ENCODE data around the gene TTLL7.
A peak's percentile ranks its signal among the peaks of the same experiment; 100 is the strongest.
"Not testable (repeated sequence)": the region's sequence is repeated elsewhere in the genome, so short reads cannot be mapped to it uniquely, and the experiment has no call there.

Gene TTLL7

DNA sequence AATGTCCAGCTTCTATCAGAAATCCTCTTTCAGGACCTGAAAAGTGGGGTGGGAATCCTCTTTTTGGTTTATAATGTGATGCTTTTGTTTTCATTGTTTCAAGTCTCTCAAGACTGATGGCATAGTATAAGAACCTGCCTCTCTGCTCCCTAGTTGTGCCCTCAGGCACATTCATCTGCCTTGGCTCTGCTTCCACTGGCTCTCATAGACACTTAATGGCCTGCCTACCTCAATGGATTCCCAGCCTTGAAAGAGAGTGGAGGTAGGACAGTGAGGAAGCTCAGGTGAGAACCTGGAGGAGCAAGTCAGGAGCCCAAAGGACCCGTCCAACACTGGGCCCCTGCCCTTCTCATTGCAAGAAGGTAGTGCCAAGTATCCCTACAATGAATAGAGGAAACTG lies 4.8 kb downstream of the TTLL7 start:
- no peak for DNase-seq

DNA sequence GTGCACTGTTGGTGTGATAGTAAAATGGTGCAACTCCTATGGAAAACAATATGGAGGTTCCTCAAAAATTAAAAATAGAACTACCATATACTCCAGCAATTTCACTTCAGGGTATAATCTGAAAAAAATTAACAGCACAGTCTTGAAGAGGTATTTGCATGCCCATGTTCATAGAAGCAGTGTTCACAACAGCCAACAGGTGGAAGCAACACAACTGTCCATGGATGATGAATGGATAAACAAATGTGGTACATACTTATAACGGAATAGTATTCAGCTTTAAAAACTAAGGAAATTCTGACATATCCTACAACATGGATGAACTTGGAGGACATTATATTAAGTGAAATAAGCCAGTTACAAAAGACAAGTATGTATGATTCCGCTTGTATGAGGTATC lies 8.2 kb downstream of the TTLL7 start:
- DNase-seq: no peak

DNA sequence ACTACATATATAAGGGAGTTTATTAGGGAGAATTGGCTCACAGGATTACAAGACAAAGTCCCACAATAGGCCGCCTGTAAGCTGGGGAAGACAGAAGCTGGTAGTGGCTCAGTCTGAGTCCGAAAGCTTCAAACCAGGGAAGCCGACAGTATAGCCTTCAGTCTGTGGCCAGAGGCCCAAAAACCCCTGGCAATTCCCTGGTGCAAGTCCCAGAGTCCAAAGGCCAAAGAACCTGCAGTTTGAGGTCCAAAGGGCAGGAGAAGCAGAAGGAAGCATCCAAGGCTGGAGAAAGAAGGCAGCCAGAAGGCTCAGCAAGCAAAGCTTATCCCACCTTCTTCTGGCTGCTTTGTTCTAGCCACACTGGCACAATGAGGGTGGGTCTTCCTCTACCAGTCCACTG lies 13.9 kb downstream of the TTLL7 start:
- DNase-seq: no peak

DNA sequence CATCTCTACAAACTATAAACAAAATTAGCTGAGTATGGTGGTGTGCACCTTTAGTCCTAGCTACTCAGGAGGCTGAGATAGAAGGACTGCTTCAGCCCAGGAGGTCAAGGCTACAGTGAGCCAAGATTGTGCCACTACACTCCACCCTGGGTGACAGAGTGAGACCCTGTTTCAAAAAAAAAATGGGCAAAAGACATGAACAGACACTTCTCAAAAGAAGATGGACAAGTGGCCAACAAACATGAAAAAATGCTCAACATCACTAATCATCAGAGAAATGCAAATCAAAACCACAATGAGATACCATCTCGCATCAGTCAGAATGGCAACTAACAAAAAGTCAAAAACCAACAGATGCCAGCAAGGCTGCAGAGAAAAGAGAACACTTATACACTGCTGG lies 15.0 kb downstream of the TTLL7 start:
- not testable (repeated sequence) for DNase-seq

DNA sequence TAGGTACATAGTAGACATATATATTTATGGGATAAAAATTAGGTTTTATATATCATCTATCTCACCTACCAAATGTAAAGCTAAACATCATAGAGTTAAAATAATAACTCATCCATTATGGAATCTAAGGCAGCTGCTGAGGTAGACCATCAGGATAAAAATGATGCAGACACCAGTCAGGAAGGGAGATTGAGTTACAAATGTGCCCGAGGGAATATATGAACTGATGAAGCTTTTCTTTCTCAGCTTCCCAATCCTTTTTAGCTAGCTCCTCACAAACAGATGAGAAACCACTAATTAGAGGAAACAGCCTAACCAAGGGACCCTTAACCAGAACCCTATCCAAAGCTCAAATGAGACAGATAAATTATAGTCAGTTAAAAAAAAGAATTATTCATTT lies 20.9 kb downstream of the TTLL7 start:
- no peak for DNase-seq

DNA sequence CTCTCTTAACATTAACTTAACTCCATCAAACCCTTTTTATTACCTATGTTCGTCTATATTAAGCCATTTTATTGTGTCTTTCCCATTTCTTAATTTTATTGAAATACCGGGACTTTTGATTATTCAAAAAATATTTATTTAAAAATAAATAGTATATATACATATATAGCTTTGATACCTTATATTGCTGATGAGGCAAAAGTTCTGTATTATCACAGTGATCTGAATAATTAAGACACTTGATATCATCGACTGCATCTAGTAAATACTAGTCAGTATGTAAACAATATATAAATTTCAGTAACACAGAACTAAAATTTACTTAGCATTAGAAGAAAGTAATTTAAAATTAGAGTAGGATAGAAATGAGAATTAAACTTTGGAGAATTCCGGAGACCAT lies 22.0 kb downstream of the TTLL7 start:
- no peak for DNase-seq

DNA sequence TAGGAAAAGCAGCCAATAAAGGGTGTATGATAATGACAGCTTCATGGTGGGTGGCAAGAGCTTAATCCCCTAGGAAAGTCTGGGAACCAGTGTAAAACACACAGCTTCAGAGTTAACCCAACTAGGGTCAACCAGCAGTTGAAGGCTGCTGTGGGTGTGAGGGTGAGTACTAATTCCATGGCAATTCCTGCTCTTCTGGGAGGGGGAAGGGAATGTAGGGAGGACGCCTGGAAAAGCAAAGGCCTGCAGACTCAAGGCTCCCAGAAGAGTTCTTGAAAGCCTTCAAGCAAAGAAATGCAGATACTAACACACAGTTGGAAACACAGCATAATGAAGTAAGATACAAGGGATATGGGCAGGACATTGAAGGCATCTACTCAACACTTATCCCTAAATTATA lies 28.1 kb downstream of the TTLL7 start:
- DNase-seq: no peak

DNA sequence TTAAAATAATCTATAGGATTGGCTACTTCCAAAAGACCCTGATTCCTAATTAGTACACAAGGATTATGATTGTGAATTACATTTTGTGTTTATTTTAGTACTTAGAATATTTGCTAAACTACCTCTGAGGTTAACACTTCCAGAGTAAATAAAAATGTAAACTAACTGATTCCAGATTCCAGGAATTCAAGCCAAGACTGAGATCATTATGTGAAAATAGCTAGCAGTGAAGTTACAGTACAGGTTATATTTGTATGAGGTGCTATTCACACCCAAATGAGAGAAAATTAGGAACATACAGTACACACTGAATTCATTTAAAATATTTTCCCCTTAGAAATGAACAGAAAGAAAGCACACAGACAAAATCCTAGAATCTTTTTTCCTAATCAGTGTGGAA lies 28.8 kb downstream of the TTLL7 start:
- no peak for DNase-seq

DNA sequence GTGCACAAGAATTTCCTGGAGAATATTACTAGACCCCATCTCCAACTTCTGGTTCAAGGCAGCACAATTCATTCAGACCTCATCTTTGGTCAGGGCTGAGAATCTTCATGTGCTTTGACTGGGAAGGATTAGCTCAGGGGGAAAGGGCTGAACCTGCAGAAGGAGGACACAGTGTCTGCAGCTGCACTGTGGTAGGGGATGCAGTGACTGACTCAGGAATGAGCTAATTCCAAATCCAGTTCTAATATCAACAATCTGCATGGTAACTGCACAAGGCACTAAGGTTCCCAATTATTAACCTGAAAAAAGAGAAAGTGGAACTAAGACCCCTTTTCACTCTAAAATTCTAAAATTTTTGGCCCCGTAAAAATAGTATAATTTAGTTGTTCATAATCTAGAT lies 31.6 kb downstream of the TTLL7 start:
- no peak for DNase-seq

DNA sequence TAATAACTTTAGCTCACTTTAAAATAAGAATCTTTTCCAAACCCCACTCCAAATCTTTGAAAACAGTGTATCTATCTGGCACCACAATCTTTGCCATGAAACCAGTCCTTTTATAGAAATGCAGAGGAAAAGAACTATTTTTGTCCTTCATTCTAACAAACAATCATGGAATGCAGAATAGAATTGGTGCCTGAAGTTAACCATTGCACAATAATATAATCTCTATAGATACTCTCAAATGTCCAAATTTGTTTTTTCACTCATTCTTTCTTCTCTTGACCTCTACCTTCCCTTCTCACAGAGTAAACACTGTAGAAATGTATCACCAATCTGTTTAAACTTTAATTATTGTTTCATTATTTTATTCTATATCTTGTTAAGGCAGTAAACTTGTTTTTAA lies 34.8 kb downstream of the TTLL7 start:
- DNase-seq: no peak

DNA sequence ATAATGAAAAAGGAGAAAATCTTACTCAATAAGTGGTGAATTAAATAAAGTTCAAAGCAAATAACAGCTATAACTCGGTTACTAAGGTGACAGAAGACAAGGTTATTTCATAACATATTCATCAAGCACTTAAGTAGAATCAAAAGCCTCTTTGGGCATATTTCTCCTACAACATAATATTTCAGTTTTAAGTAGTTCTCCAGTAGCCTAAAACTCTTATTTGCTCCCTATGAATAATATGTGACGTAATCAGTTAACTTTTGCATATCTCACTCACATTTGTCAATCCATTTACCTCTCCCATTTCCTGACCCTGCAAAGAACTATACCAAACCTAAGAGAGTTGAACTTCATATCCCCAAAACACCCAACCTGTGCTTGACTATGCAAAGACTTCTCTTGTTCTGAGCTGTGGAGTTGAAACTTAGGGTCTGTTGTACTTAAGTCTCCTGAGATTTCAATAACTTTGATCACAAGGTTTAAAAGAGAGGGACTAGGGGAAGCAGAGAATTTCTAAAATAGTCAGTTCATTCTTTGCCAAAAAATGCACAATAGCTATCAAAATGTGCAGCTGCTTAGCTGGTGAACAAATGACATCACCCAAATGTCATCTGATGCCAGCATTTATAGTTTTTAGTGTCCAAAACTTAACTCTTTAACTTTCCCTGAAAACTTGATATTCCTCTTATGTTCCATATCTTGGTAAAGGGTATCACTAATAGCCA lies 37.2 kb downstream of the TTLL7 start:
- no peak for DNase-seq

DNA sequence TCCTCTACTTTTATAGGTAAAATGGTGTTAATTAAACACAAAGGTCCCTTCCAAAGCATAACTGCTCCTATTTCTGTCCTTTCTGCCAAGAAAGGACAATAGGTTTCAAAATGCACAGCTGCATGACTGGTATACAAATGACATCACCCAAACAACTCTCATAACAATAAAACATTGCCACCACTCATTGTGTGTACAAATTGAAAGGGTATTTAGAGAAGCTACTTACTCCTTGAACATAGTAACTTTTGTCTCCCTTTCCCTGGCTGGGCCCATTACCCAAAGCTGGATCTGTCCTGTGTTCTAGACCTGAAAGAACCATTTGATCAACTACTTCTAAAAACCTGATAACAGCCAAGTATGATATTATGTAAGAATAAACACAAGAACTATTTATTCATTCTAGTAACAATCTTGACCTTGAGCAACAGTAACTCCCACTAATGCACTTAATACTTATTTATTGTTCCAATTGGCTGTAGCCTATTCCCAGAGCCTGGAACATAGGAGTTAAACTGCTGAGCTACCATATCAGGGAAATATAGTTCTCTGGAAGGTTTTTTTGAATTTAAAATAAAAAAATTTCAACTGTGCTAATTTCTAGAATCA lies 38.2 kb downstream of the TTLL7 start:
- DNase-seq: no peak

DNA sequence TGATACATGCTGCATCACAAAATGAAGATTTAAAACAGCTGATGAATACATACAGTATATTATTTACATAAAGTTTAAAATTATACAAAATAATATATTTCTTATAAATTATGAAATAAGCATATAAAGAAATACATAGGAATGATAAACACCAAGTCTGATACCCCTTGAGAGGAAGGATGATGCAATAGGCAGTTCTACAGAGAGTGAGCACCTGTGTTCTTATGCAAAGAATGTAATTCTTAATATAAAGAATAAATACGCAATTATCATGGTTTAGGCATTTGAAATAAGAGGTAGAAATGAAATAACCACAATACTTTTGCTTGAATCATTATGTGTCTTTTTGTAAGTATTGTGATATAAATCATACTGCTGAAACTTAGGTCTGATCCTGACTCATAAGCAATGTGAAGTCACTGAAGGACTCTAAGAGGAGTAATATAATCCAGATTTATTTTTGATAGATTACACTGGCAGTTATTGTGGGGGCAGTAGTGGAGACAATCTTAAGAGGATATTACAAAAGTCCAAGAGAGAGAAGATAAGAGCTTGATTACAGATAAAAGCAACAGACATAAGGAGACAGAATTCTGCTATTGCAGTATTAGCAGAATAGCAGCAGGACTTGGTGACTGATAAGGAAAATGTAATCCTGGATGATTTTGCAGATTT lies 39.0 kb downstream of the TTLL7 start:
- DNase-seq: no peak

DNA sequence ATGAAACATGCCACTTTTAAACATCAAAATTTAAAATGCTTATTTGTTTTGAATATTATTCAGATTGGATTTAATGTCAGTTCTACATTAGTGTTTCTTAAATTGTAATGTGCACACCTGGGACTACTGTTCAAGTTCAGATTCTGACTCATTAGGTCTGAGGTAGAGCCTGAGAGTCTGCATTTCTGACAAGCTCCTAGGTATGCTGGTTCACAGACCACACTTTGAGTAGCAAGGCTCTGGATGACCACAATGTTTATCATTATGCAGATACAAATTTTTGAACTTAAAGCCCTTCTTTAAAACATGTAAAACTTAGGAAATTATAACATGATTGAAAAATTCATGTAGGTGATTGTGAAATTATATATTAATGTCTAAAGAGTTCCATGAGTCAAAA lies 40.2 kb downstream of the TTLL7 start:
- DNase-seq: no peak

DNA sequence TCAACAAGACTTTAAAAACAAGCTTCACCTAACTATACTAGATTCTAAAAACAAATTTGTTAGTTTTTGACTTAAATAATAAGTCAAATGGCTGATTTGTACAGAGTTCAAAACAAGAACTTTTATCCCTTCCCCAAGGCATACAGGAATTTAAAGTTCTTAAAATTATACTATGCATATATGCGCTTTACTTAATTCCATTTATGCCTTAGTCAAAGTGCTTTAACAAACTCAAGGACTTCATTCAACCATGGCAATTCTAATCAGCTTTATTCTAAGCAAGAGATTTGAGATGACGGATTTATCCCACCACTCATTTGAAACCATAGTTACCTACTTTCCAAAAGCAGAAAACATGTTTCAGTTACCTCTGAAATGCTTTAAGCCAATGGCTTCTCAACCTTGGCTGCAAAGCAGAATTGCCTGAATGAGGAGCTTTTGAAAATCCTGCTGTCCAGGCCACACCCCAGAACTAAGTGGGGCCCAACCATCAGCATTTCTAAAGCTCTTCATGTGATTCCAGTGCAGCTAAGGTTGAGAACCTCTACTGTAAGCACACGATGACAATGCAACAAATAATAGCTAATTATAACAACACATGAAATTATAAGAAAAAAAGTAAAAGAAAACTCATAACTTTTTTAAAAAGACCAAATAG lies 44.6 kb downstream of the TTLL7 start:
- no peak for DNase-seq

DNA sequence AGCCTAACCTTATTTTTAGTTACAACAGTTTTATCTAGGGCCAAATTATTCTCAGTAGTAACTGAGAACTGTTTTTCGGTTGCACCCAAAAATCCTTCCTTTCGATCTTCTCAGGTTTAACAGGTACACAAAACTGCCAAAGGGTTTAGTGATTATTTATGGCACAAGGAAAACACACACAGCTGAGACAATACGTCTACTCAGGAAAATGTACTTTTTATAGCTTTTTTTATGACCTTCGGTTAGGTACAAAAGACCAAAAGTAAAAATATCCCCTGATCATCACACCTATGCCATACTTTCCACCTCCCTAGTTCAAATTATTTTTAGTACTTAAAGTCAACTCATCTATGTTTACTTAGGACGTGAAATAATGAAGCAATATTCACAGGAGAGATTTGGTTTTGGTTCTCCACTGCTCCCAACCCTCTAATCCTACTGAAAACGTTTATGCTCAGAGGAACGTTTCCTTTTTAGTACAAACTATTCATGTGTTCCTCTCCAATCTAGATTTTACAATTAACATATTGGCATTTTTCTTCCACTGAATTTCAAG lies 48.7 kb downstream of the TTLL7 start:
- no peak for DNase-seq

DNA sequence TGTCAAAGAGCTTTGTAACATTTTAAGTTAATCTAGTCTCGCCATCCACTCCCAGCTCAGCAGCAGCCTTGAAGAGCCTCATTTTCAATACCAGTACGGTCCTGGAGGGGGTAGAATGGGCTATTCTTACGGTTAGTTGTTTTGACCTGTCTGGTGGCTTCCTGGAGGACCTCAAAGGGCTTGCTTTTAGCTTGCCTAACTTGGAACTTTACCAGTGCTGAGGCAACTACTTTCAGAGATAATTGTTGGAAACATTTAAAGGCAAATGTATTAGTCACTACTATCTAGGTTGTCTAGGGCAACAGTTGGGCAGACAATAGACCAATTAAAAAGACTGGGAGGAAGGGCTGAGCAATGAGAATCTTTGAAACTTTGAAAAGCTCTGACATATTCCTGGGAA lies 56.0 kb downstream of the TTLL7 start:
- no peak for DNase-seq

DNA sequence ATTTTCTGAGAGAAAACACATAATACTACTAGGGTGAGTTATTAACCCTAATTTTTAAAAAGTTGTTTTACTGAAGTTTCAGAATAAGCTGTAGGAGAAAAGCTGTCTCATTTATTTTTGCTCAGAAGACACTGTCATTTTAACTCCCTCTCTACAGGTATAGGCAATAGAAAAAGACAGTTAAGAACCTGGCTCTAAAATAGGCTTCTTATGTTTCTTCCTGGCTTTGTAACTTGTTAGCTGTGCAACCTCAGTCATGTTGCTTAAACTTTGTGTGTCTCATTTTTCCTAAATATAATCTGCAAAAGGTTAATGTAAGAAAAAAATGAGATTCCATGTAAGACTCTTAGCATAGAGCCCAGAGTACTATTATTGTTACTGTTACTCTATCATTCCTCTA lies 64.4 kb downstream of the TTLL7 start:
- no peak for DNase-seq

DNA sequence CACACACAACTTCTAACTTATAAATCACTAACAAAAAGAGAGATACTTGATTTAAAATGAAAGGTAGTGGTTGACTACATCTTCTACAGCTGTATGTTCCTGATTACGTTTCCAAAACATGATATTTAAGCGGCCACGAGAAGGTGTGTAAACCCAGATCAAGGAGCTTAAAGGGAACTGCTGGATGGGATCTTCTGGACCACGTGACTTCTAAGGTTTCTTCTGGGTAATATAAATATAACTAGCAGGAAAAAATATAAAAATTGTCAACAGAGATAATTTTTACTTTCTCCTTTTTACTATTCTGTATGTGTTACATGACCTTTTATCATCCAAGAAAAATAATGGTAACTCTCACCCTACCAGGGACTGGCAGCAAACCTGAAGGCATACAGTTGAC lies 66.2 kb downstream of the TTLL7 start:
- no peak for DNase-seq

DNA sequence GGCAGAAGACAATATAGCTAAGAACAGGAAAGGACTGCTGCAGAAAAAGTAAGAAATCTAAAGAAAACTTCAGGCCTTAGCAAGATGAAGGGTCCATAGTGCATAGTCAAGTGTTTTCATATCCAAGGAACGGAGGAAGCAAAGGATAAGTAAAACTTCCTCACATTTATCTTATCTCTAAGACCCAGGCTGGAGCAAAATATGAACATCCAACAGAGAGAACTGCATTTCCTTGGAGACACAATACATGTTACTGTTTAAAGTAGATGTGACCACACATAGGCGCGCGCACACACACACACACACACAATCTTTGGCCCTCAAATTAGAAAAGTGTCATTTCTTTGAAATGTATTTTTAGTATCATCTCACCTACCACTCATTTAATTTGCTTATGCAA lies 66.7 kb downstream of the TTLL7 start:
- DNase-seq: no peak

DNA sequence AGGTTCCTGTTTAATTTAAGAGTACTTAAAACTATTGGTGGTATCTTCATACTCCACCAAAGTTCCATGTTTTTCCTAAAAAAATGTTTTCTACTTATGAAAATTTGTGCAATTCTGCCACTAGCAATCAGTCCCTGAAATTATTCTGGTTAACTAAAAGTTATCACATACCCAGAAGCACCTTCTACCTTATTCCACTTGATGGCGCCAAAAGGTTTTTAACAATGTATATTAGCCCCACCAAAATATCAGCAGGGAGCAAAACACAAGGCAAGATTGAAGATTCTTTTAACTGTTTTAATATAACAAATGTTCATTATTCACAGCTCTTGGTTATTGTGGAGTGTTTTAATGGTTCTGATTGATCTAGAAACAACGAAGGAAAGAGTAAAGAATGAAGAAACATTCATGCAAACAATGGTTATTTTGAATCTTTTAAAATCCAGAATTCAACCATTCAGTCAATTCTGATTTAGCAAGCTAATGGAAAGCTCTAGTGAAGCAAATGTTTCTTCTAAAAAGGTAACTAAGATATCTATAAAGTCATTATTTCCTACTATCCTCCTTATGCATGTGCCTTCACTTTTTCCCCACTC lies 67.2 kb downstream of the TTLL7 start:
- peak; percentile 65 for DNase-seq

DNA sequence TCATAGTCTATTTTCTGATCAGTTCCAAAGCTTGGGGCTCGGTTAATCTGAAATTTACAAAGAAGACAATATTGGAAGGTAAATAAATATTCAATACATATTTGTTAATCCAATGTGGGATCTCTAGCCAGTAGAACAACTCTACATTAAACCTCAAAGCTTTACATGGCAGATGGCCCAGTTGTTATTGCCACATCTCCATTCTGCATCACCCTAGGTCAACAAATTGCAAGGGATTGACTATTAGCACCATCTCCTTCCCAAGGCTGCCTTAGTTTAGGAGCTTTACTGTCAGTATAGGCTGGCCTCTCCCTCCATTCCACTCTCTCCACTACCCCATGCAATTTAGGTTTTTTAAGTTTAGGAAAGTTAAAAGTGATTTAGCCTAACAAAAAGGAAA lies 69.7 kb downstream of the TTLL7 start:
- DNase-seq: no peak

DNA sequence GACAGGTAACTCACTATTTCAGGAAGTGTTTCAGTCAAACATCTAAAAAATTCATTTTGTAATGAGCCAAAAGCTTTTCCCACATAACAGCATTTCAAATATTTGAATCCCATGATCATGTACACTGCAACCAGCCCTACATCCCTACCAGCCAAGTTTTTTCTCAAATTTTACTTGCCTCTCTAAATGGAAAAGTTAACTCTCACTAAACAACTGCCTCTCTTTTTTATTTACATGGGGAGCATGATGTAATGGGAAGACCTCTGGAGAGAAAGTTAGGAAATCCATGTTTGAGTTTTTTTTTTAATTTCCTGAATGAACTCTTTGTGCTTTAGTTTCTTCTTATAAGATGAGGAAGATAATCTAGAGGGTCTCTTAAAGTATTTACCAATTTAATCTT lies 70.5 kb downstream of the TTLL7 start:
- DNase-seq: no peak

All from NCI-H2227 treated with DMSO at 0.1 percent for 48 hours (cell line).